ACC112 (cell line): ENCODE data around the gene UBN1.

Experiments
- H2AFZ ChIP-seq: fragments of 200-600 bp; sonication (generic); one replicate; pipeline ENCODE4 v1.6.0; 2017; ENCODE audit warnings: antibody characterized with exemption, low read length; ENCODE audit not compliant: unreplicated experiment
- H3K27ac ChIP-seq: fragments of 200-600 bp; sonication (generic); 2 replicates; pipeline ENCODE4 v1.5.1; 2014; ENCODE audit warnings: low read depth, mild to moderate bottlenecking, antibody characterized with exemption, low read length, moderate library complexity
- H3K27me3 ChIP-seq: fragments of 200-600 bp; sonication (generic); 2 replicates; pipeline ENCODE4 v1.6.1; 2014; ENCODE audit warnings: mild to moderate bottlenecking, antibody characterized with exemption, low read length, moderate library complexity, mixed read lengths; ENCODE audit not compliant: insufficient read depth
- H3K36me3 ChIP-seq: fragments of 200-600 bp; sonication (generic); 2 replicates; pipeline ENCODE4 v1.6.1; 2016; ENCODE audit warnings: mild to moderate bottlenecking, antibody characterized with exemption, low read length, moderate library complexity, mixed read lengths; ENCODE audit not compliant: insufficient read depth
- H3K4me1 ChIP-seq: fragments of 200-600 bp; sonication (generic); one replicate; pipeline ENCODE4 v1.6.1; 2016; ENCODE audit warnings: low read length, mixed read lengths; ENCODE audit not compliant: insufficient read depth, unreplicated experiment, control insufficient read depth
- H3K4me3 ChIP-seq: fragments of 200-600 bp; sonication (generic); 2 replicates; pipeline ENCODE4 v1.5.1; 2014; ENCODE audit warnings: mild to moderate bottlenecking, low read depth, low read length
- H3K79me2 ChIP-seq: fragments of 200-600 bp; sonication (generic); one replicate; pipeline ENCODE4 v1.6.0; 2016; ENCODE audit warnings: low read length; ENCODE audit not compliant: control insufficient read depth, unreplicated experiment, insufficient read depth

The UBN1 gene

DNA sequence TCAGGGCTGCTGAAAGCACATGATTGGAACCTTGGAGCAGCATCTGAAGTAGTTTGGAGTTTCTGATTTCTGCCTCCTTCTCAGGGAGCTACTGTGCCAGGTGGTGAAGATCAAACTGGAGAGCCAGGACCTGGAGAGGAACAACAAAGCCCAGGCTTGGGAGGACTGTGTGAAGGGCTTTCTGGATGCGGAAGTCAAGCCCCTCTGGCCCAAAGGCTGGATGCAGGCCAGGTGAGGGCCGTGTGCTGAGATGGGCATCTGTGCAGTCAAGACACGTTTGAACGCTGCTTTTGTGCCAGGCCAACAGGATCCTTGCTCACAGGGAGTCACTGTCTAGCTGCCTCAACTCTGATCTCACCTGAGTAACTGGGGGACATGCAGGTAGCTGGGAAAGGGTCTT, 23.8 kb downstream of the UBN1 start:
- Histone ChIP-seq H3K27ac (no peak overlapping the region), H3K79me2 (peaks cover 37% of the 10 kb centered on the region), H3K4me1 (no peaks in the 10 kb centered on the region), H3K4me3 (no peak overlapping the region), H2AFZ (no peak overlapping the region), H3K27me3 (no peaks in the 10 kb centered on the region), H3K36me3 (peaks cover 29% of the 10 kb centered on the region; the same call in 1 of the 2 replicates)

DNA sequence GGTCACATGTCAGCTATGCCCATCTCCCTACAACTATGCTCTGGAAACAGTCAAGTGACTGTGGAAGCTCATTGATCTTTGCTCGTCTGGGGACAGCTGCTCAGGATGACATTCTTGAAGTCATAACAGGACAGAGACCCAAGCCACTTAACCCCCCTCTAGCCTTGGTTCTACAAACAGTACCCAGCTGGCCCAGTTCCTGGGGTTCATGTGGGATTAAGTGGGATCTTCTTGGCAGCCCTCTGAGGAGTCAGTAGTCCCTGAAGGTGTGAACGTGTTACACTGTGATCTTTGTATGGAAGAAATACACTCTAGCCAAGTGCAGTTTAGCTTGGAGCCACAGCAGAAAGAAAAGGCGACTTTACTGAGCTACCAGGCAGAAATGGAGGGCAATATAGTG, 25.8 kb downstream of the UBN1 start:
- peaks cover 33% of the 10 kb centered on the region; the same call in 1 of the 2 replicates for H3K36me3 ChIP-seq

DNA sequence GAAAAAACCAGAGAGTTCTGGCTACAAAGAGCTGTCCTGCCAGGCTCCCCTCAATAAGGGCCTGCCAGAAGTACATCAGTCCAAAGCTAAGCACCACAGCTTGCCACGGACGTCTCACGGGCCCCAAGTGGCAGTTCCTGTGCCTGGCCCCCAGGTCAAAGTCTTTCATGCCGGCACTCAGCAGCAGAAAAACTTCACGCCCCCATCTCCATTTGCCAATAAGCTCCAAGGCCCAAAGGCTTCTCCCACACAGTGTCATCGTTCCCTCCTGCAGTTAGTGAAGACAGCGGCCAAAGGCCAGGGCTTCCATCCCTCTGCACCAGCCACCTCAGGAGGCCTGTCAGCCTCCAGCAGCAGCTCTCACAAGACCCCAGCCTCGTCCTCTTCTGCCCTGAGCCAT, 27.4 kb downstream of the UBN1 start:
- no peak overlapping the region for H2AFZ ChIP-seq
- H3K4me1 ChIP-seq = no peaks in the 10 kb centered on the region
- H3K27me3 ChIP-seq = no peaks in the 10 kb centered on the region
- peaks cover 28% of the 10 kb centered on the region; the same call in 1 of the 2 replicates for H3K36me3 ChIP-seq
- H3K27ac ChIP-seq = no peak overlapping the region
- no peak overlapping the region for H3K4me3 ChIP-seq
- peaks cover 3% of the 10 kb centered on the region for H3K79me2 ChIP-seq

More for the DNA sequence above, 25.8 kb downstream of the UBN1 start:
- Histone ChIP-seq H2AFZ (no peak overlapping the region), H3K4me3 (no peak overlapping the region), H3K27me3 (no peaks in the 10 kb centered on the region), H3K79me2 (peaks cover 17% of the 10 kb centered on the region), H3K4me1 (no peaks in the 10 kb centered on the region), H3K27ac (no peak overlapping the region)

DNA sequence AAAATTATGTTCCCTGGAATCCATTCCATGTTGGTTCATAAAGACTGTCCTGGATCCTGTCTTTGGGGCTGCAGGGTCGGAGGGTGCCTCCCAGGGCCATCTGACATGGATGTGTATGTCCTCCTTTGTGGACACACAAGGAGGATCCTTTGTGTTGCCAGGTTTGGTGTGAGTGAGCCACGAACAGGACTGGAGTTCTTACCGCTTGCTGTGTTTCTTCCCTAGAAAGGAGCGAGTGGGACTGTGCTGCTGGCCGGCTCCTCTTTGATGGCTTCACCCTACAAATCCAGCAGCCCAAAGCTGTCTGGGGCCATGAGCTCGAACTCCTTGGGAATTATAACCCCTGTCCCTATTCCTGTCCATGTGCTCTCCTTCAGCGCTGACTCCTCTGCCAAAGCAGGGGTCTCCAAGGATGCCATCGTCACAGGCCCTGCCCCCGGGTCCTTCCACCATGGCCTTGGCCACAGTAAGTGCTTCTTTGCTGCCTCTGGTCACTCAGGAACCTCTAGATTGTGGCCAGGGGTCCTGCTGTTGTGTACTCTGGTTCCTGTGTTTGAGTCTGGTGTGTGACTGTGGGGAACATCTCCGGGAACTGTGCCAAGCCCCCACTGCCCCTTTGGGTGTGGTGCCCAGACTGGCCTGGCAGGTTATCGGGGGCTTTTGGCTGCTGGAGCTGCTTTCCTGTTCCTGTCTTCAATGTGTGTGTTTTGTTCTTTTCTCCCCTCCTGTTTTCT, 29.5 kb downstream of the UBN1 start:
- H3K79me2 ChIP-seq = no peaks in the 10 kb centered on the region
- H3K27ac ChIP-seq = no peak overlapping the region
- H3K36me3 ChIP-seq = peaks cover 39% of the 10 kb centered on the region
- peaks cover 2% of the 10 kb centered on the region for H3K4me1 ChIP-seq
- H3K27me3 ChIP-seq = no peaks in the 10 kb centered on the region
- no peak overlapping the region for H3K4me3 ChIP-seq
- no peak overlapping the region for H2AFZ ChIP-seq

DNA sequence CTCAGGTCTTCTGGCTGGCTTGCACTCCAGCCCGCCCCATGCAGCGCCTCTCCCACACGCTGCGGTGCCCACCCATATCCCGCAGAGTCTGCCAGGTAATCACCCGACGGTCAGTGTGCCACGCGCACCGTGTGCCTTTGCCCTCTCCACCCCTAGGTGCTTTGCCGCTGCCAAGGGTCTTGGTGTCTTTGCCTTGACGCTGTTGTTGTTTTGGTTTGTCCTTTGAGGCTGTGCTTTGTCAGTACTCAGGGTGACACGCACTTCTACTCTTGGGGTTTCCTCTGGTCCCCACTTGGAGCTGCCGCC, 30.1 kb downstream of the UBN1 start:
- Histone ChIP-seq H3K27ac (no peak overlapping the region), H3K4me1 (peaks cover 5% of the 10 kb centered on the region), H3K36me3 (peaks cover 35% of the 10 kb centered on the region), H3K4me3 (no peak overlapping the region), H3K27me3 (no peaks in the 10 kb centered on the region), H3K79me2 (no peaks in the 10 kb centered on the region), H2AFZ (no peak overlapping the region)

DNA sequence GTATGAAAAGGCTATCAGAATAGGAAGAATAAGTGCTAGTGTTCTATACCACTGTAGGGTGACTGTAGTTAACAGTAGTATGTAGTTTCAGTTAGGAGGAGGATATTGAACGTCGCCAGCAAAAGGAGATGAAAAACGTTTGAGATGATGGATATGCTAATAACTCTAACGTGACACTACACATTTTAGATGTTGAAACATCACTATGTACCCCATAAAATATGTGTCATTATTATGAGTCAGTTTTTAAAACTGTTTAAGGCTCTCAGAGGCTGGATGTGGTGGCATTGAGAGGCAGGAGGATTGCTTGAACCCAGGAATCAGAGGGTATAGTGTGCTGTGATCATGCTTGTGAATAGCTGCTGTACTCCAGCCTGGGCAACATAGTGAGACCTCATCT, 31.8 kb downstream of the UBN1 start:
- Histone ChIP-seq H3K27ac (peak overlapping the region; percentile 31; the same call in 1 of the 2 replicates), H3K36me3 (peaks cover 38% of the 10 kb centered on the region), H3K79me2 (no peaks in the 10 kb centered on the region), H3K4me1 (peaks cover 13% of the 10 kb centered on the region), H2AFZ (no peak overlapping the region), H3K4me3 (no peak overlapping the region), H3K27me3 (no peaks in the 10 kb centered on the region)

DNA sequence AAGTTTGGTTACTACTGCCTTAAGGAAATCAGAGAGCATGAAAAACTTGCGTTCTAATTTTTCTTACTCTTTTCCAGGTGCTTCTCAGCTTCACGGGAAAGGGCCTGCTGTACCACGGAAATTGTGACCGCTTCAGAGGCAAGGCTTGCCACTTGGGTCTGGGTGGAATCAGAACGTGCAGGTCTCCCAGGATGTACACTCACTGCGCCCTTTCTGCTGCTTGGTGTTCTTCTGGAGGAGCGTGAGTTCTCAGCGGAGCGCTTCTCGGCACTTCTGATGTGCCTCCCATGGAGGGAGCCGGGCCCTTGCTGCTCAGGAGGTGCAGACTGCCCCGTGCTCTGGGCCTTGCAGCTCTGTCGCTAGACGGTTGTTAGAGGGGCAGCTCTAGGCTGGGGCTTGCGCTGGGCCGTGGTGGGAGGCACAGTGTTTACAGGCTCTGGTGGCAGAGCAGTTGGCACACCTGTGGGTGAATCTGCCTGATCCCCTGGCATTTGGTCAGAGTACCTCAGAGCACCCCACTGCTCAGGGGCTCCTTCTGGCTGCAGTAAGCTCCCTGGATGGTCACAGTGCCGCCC, 32.8 kb downstream of the UBN1 start:
- Histone ChIP-seq H3K4me1 (peaks cover 13% of the 10 kb centered on the region), H3K36me3 (peaks cover 45% of the 10 kb centered on the region), H2AFZ (no peak overlapping the region), H3K27ac (no peak overlapping the region), H3K27me3 (no peaks in the 10 kb centered on the region), H3K4me3 (no peak overlapping the region), H3K79me2 (no peaks in the 10 kb centered on the region)

DNA sequence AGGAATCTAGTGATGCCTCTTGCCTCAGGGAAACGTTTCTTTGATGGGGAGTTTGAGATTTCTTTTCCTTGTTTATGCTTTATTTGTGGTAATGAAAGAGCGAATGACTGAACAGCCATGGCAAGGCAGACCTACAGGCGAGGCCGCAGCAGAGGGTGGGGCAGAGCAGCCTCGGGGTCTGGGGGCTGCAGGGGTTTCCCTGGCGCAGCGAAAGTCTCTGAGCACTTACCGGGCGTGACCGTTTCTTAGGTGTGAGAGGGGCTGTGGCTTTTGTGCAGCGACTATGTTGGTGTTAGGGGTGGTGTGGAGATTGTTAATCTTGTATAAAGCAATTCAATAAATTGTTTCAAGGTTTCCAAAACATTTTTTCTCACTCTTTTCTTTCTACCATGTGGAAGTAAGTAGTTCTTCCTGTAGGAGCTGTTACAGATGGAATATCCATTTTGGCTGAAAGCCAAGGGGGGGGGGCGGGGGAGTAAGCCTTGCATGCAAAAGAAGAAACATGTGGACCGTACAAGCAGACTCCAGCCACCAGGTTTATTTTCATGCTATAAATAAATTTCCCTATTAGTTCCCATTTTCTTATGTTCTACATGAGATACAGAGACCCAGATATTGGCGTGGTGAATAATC, 34.8 kb downstream of the UBN1 start:
- H3K4me1 ChIP-seq = peaks cover 13% of the 10 kb centered on the region
- H3K4me3 ChIP-seq = no peak overlapping the region
- no peak overlapping the region for H3K27ac ChIP-seq
- H3K36me3 ChIP-seq = peaks cover 39% of the 10 kb centered on the region
- no peaks in the 10 kb centered on the region for H3K79me2 ChIP-seq
- no peaks in the 10 kb centered on the region for H3K27me3 ChIP-seq
- no peak overlapping the region for H2AFZ ChIP-seq

DNA sequence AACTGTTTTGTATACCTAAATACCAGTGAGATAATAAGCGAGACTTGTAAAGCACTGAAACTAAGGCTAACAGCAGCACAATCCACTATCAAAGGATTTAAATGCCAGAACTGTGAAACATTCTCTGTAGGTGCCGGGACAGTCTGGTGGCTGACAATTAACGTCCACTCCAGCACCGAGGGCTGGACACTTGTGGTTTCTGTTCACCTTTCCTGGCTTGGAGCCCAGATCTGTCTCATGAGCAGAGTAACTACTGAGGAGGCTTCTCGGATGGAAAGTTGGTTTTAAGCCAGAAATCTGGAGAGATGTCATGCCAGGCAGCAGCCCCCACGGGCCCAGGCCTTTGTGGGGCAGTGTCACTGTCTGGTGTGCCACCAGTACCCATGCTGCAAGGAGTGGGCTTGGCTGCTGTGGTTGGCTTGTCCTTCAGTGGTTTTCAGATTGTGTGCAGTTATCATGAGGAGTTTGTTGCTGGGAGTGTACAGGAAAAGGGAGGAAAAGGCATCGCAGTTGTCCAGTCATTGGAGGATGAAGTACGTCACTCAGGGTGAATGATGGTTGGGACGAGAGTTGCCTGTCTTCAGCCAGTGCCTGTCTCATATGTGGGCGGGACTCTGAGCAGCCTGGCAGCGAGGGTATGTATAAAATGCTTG, 35.5 kb downstream of the UBN1 start:
- H3K4me3 ChIP-seq = no peak overlapping the region
- H3K4me1 ChIP-seq = peaks cover 13% of the 10 kb centered on the region
- H3K27ac ChIP-seq = no peak overlapping the region
- H2AFZ ChIP-seq = no peak overlapping the region
- no peaks in the 10 kb centered on the region for H3K79me2 ChIP-seq
- no peaks in the 10 kb centered on the region for H3K27me3 ChIP-seq
- peaks cover 39% of the 10 kb centered on the region for H3K36me3 ChIP-seq

DNA sequence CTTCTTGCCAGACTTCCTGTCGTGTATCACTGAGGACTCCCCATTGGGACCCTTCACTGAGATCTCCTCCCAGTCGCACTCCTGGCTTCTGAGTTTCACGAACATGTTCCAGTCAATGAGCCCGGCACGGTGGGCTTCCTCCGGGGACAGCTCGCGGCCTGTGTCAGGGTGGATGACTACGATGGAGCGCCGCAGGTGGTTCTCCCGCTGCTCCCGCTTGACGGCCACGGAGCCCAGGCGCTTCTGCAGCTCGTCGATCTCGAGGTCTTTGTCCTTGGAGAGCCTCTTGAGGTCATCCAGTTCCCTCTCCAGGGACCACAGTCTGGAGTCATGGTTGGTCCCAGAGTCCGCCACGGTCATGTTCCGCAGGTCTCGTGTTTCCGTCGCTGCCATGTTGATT, 36.2 kb downstream of the UBN1 start:
- no peak overlapping the region for H3K4me3 ChIP-seq
- H3K79me2 ChIP-seq = no peaks in the 10 kb centered on the region
- peaks cover 39% of the 10 kb centered on the region for H3K36me3 ChIP-seq
- no peak overlapping the region for H2AFZ ChIP-seq
- H3K27ac ChIP-seq = no peak overlapping the region
- H3K27me3 ChIP-seq = no peaks in the 10 kb centered on the region
- peaks cover 13% of the 10 kb centered on the region for H3K4me1 ChIP-seq
